ENCODE measurements around the gene MYG1.
A peak's percentile ranks its signal among the peaks of the same experiment; 100 is the strongest.

The MYG1 gene

GRCh38 chr12:53289891-53290290, 9.6 kb upstream of the MYG1 start:
- Histone ChIP-seq H3K4me2 (ENCODE audit: low read length) (no peak overlapping the region), H3K9me3 (ENCODE audit: insufficient read depth, low read depth, low read length) (no peaks in the 10 kb centered on the region), H2AFZ (ENCODE audit: insufficient read depth, low read length, poor library complexity) (no peak overlapping the region), H3K23ac (ENCODE audit: low read length) (no peak overlapping the region), H3K18ac (ENCODE audit: low read length) (no peak overlapping the region), H4K91ac (ENCODE audit: low read depth, low read length) (no peak overlapping the region), H3K4ac (ENCODE audit: low read depth, low read length) (no peak overlapping the region), H3K4me3 (ENCODE audit: low read depth, low read length) (no peak overlapping the region), H4K12ac (ENCODE audit: low read depth, low read length) (no peak overlapping the region), H3K9ac (ENCODE audit: low read length) (no peak overlapping the region), H2BK5ac (ENCODE audit: low read depth, low read length, poor library complexity) (no peak overlapping the region), H2BK120ac (ENCODE audit: insufficient read depth, low read length, poor library complexity) (no peak overlapping the region), H3K14ac (ENCODE audit: low read length) (no peak overlapping the region), H3K79me1 (ENCODE audit: low read length) (no peaks in the 10 kb centered on the region), H3K4me1 (ENCODE audit: control insufficient read depth in 1 of 2, insufficient read depth in 2 of 2, low read length in 2 of 2) (peaks cover under 1% of the 10 kb centered on the region in 2 experiments), H3K36me3 (ENCODE audit: control insufficient read depth in 1 of 2, insufficient read depth in 2 of 2, low read length in 2 of 2) (peaks cover 56 to 66% of the 10 kb centered on the region in 2 experiments), H3K27me3 (ENCODE audit: insufficient read depth, low read length) (no peaks in the 10 kb centered on the region), H3K79me2 (ENCODE audit: control insufficient read depth, insufficient read depth, low read length, poor library complexity) (no peaks in the 10 kb centered on the region), H2BK12ac (ENCODE audit: low read length) (no peak overlapping the region), H3K27ac (ENCODE audit: low read depth, low read length) (no peak overlapping the region), H4K8ac (ENCODE audit: low read depth, low read length) (no peak overlapping the region), H2AK5ac (ENCODE audit: low read length) (no peak overlapping the region)
- WGBS (ENCODE audit: extremely low coverage, insufficient coverage, insufficient read length), result no CpG with 5 or more reads among the region's 4 CpGs
- no peak for DNase-seq

- Histone ChIP-seq H3K4ac (ENCODE audit: low read depth, low read length) (no peak overlapping the region), H3K4me3 (ENCODE audit: low read depth, low read length) (no peak overlapping the region), H3K18ac (ENCODE audit: low read length) (no peak overlapping the region), H3K36me3 (ENCODE audit: control insufficient read depth in 1 of 2, insufficient read depth in 2 of 2, low read length in 2 of 2) (peaks cover 54 to 62% of the 10 kb centered on the region in 2 experiments), H3K4me2 (ENCODE audit: low read length) (no peak overlapping the region), H2AFZ (ENCODE audit: insufficient read depth, low read length, poor library complexity) (no peak overlapping the region), H3K9ac (ENCODE audit: low read length) (no peak overlapping the region), H3K79me1 (ENCODE audit: low read length) (peaks cover 3% of the 10 kb centered on the region), H3K23ac (ENCODE audit: low read length) (no peak overlapping the region), H4K91ac (ENCODE audit: low read depth, low read length) (no peak overlapping the region), H3K9me3 (ENCODE audit: insufficient read depth, low read depth, low read length) (no peaks in the 10 kb centered on the region), H3K4me1 (ENCODE audit: control insufficient read depth in 1 of 2, insufficient read depth in 2 of 2, low read length in 2 of 2) (peaks cover 2% of the 10 kb centered on the region in 2 experiments), H4K12ac (ENCODE audit: low read depth, low read length) (no peak overlapping the region), H3K27me3 (ENCODE audit: insufficient read depth, low read length) (no peaks in the 10 kb centered on the region), H3K79me2 (ENCODE audit: control insufficient read depth, insufficient read depth, low read length, poor library complexity) (peaks cover 3% of the 10 kb centered on the region), H2BK5ac (ENCODE audit: low read depth, low read length, poor library complexity) (no peak overlapping the region), H2AK5ac (ENCODE audit: low read length) (no peak overlapping the region), H3K27ac (ENCODE audit: low read depth, low read length) (no peak overlapping the region), H2BK120ac (ENCODE audit: insufficient read depth, low read length, poor library complexity) (no peak overlapping the region), H3K14ac (ENCODE audit: low read length) (no peak overlapping the region), H2BK12ac (ENCODE audit: low read length) (no peak overlapping the region), H4K8ac (ENCODE audit: low read depth, low read length) (no peak overlapping the region)
- WGBS (ENCODE audit: extremely low coverage, insufficient coverage, insufficient read length), result no CpG with 5 or more reads among the region's 9 CpGs
- no peak for DNase-seq
Observed at GRCh38 chr12:53290661-53291060, 8.8 kb upstream of the MYG1 start.

- Histone ChIP-seq H3K79me2 (ENCODE audit: control insufficient read depth, insufficient read depth, low read length, poor library complexity) (peaks cover 4% of the 10 kb centered on the region), H4K12ac (ENCODE audit: low read depth, low read length) (no peak overlapping the region), H3K23ac (ENCODE audit: low read length) (no peak overlapping the region), H3K14ac (ENCODE audit: low read length) (no peak overlapping the region), H4K91ac (ENCODE audit: low read depth, low read length) (no peak overlapping the region), H2BK5ac (ENCODE audit: low read depth, low read length, poor library complexity) (no peak overlapping the region), H3K18ac (ENCODE audit: low read length) (no peak overlapping the region), H4K8ac (ENCODE audit: low read depth, low read length) (no peak overlapping the region), H2AFZ (ENCODE audit: insufficient read depth, low read length, poor library complexity) (no peak overlapping the region), H3K27me3 (ENCODE audit: insufficient read depth, low read length) (no peaks in the 10 kb centered on the region), H3K79me1 (ENCODE audit: low read length) (peaks cover 3% of the 10 kb centered on the region), H3K4me1 (ENCODE audit: control insufficient read depth in 1 of 2, insufficient read depth in 2 of 2, low read length in 2 of 2) (peaks cover 2% of the 10 kb centered on the region in 2 experiments), H3K4ac (ENCODE audit: low read depth, low read length) (no peak overlapping the region), H3K9ac (ENCODE audit: low read length) (no peak overlapping the region), H3K36me3 (ENCODE audit: control insufficient read depth in 1 of 2, insufficient read depth in 2 of 2, low read length in 2 of 2) (peaks cover 45 to 51% of the 10 kb centered on the region in 2 experiments), H2AK5ac (ENCODE audit: low read length) (no peak overlapping the region), H2BK12ac (ENCODE audit: low read length) (no peak overlapping the region), H2BK120ac (ENCODE audit: insufficient read depth, low read length, poor library complexity) (no peak overlapping the region), H3K9me3 (ENCODE audit: insufficient read depth, low read depth, low read length) (no peaks in the 10 kb centered on the region), H3K4me3 (ENCODE audit: low read depth, low read length) (no peak overlapping the region), H3K27ac (ENCODE audit: low read depth, low read length) (no peak overlapping the region), H3K4me2 (ENCODE audit: low read length) (no peak overlapping the region)
- no peak for DNase-seq
Observed at GRCh38 chr12:53292426-53292825, 7.1 kb upstream of the MYG1 start.

GRCh38 chr12:53295070-53295890, 4.2 kb upstream of the MYG1 start, which contains the start of gene PFDN5:
PFDN5 (plus strand) TSS chr12:53295542; CDS start chr12:53295568, 26 bp downstream.
- Histone ChIP-seq H4K91ac (ENCODE audit: low read depth, low read length) (peak within 1 kb of the TSS; percentile 50), H3K4me1 (ENCODE audit: control insufficient read depth in 1 of 2, insufficient read depth in 2 of 2, low read length in 2 of 2) (peaks cover 6 to 10% of the 10 kb centered on the region in 2 experiments), H2BK5ac (ENCODE audit: low read depth, low read length, poor library complexity) (peak within 1 kb of the TSS; percentile 43), H3K9ac (ENCODE audit: low read length) (peak within 1 kb of the TSS; percentile 71), H3K23ac (ENCODE audit: low read length) (no peak within 1 kb of the TSS), H3K4me3 (ENCODE audit: low read depth, low read length) (peak within 1 kb of the TSS; percentile 88), H2BK12ac (ENCODE audit: low read length) (no peak within 1 kb of the TSS), H3K79me2 (ENCODE audit: control insufficient read depth, insufficient read depth, low read length, poor library complexity) (peaks cover 9% of the 10 kb centered on the region), H4K8ac (ENCODE audit: low read depth, low read length) (peak within 1 kb of the TSS; percentile 95), H3K14ac (ENCODE audit: low read length) (peak within 1 kb of the TSS; percentile 63), H3K27me3 (ENCODE audit: insufficient read depth, low read length) (no peaks in the 10 kb centered on the region), H3K79me1 (ENCODE audit: low read length) (peaks cover 9% of the 10 kb centered on the region), H3K9me3 (ENCODE audit: insufficient read depth, low read depth, low read length) (peaks cover 3% of the 10 kb centered on the region), H3K36me3 (ENCODE audit: control insufficient read depth in 1 of 2, insufficient read depth in 2 of 2, low read length in 2 of 2) (peaks cover 28 to 32% of the 10 kb centered on the region in 2 experiments), H4K12ac (ENCODE audit: low read depth, low read length) (peak within 1 kb of the TSS; percentile 86), H3K18ac (ENCODE audit: low read length) (peak within 1 kb of the TSS; percentile 72), H2AFZ (ENCODE audit: insufficient read depth, low read length, poor library complexity) (peak within 1 kb of the TSS; percentile 78), H3K4ac (ENCODE audit: low read depth, low read length) (peak within 1 kb of the TSS; percentile 72), H3K4me2 (ENCODE audit: low read length) (peak within 1 kb of the TSS; percentile 68), H2AK5ac (ENCODE audit: low read length) (peak within 1 kb of the TSS; percentile 26), H2BK120ac (ENCODE audit: insufficient read depth, low read length, poor library complexity) (peak within 1 kb of the TSS; percentile 36), H3K27ac (ENCODE audit: low read depth, low read length) (peak within 1 kb of the TSS; percentile 30)
- WGBS (ENCODE audit: extremely low coverage, insufficient coverage, insufficient read length), result no CpG with 5 or more reads among the region's 42 CpGs
- DNase-seq, result peak; percentile 76 to 92
